GM18519 (cell line): ENCODE results near the gene ROR1.

Experiments used
- ATAC-seq: cut with Tn5 transposase; IDR thresholded peaks from one replicate; pipeline ENCODE4 v1.9.1; 2021; ENCODE audit warnings: mild to moderate bottlenecking, moderate library complexity; ENCODE audit not compliant: unreplicated experiment, low FRiP score

The ROR1 gene

DNA sequence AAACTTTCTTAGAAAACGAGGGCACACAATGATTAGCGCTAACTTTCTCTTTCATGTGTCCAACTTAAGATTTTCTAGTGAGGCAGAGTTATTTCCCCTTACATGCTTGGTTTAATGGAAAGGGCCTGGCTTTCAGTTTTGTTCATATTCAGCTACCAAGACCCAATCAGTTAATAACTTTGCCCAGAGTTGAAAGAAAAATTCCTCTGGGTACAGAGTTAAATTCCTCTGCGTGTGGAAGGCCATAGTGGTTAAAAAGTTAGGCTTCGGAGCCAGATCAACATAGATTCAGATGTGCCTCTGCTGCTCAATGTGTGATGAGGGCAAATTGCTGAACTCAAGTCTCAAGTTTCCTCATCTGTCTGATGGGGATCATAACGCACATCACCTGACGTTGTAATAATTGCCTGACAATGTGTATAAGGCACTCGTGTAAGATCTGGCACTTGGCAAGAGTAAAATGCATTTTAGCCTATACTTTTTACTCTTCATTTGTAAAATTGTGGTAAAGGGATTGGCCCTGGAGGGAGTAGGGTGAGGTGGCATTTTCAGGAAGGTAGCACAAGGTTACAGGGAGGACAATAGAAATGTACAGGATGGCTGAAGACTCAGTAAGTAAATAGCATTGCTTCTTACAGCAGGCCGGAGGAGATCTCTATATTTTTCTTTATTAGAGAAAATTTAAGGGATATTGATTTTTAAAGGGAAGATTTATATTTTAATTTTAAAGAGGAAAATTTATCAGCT is 103.4 kb downstream of the ROR1 start:
- ATAC-seq, result no peak

- no peak for ATAC-seq
Measured at GRCh38 chr1:63877816-63878215, 104.0 kb downstream of the ROR1 start.

DNA sequence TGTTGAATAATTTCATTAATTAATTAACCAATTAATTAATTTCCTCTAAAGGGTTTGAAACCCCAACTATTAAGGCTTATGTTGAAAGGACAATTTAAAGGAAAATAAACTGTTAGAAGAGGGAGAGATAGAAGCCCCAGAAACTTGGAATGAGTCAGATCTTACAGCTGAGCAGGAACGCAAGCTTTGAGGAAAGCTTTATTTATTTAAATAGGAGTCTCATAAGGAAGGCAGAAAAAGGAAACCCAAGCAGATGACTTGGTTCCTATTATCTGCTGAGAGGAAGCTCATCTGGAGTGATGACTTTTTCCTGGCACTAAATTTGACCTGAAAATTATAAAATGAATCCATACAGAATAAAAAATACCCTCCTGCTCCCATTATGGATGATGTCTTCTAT is 105.1 kb downstream of the ROR1 start:
- ATAC-seq, result no peak

DNA sequence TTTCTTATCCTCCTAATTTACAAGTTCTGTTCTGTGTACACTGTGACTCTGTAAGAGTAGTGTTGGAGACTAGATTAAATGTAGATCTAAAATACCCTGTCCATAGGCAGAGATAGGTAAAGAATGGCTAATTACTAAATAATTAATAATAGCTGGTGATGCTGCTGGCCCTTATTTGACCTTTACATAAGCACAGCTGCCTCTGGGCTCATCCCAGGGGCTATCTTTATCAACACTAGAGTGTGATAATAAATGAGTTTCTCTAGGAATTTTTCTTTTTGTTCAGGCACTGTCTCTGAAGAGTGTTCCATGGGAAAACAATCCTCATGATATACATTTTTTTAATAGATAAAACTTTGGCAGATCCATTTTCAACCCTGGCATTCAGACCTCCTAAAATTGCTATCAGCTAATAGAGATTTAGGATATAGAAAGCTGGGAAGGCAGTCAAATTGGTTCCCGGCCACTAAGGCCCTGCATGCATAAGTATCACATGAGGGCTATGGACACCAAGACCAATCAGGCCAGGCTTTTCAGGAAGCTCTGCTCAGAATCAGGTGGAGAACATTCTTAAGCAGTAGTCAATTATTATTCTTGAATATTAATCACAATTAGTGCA is 107.2 kb downstream of the ROR1 start:
- ATAC-seq, result no peak

DNA sequence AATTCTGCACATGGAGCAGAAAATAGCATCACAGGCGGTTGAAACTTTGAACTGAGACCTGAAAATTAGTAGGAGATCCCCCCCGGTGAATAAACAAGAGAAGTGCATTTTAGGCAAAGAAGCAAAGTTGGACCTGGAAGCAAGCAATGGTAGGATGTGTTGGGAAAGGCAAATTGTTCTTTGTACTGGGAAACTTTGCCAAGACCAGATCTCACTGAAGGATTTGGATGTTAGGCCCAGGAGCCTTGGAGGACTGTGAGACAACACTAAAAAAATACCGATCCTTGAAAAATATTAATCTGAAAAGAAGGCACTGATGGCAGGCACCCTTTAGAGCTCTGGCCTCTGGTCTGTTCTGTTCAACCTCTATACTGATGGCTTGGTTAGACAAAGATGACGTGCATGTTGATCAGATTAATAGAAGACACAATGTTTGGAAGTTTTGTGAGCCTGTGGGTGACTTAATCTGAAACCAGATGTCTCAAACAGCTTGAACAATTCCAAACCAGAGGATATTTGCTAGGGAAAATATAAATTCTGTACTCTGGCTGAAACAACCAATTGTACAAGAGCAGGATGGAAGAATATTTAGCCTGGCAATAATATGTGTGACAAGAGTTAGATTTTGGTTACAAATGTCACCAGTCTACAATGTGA is 108.4 kb downstream of the ROR1 start:
- no peak for ATAC-seq

DNA sequence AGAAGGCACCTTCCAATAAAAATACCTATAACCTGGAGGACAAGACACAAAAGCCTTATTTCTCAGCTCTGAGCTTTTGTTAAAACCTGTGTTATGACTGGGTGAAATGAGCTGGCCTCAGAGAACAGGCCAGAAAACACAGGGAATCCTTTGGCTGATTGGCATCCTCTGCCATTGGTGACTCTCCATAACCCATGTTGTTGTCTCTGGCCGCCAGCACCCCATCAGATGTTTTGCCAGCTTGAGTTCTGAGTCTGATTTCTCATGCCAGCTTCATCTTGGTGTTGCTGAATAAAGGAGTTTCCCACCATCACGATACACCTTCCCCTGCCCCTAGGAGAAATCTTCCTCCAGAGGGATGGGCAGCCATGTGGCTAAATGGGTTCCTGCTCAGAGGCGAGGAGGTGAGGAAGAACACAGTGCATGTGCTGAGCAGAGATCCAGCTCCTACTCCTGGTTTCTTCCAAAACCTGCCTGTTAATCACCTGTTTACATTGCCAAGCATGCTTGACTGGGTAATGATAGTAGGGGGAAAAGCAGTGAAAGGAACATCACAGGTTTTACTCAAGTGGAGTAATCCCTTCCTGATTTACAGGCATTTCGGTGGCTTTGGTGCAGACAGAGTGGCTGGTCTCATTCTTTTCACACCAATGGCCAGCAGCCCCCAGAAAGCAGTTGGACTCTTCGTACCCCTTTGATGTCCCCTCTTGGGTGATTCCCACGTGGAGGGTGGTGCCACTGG is 109.8 kb downstream of the ROR1 start:
- ATAC-seq, result no peak

GRCh38 chr1:63884486-63884885 is 110.7 kb downstream of the ROR1 start:
- no peak for ATAC-seq

GRCh38 chr1:63885899-63886298 is 112.1 kb downstream of the ROR1 start:
- no peak for ATAC-seq

GRCh38 chr1:63886340-63886739 is 112.5 kb downstream of the ROR1 start:
- no peak for ATAC-seq

DNA sequence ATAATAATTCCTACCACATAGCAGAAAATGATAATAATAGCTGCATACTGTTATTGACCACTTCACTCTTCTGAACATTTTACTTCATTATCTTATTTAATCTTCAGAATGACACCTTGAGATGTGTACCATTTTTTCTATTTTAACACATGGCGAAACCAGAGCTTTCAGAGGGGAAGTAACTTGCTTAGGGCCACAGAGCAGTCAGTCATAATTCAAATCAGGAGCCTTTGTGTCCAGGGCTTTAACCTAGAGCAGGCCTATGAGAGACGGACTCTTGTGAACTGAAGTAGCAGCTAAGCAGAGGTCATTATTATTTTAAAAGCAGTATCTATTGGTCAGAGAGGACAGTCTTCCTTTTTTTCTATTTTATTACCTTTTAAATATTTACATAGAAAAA is 114.0 kb downstream of the ROR1 start:
- no peak for ATAC-seq

DNA sequence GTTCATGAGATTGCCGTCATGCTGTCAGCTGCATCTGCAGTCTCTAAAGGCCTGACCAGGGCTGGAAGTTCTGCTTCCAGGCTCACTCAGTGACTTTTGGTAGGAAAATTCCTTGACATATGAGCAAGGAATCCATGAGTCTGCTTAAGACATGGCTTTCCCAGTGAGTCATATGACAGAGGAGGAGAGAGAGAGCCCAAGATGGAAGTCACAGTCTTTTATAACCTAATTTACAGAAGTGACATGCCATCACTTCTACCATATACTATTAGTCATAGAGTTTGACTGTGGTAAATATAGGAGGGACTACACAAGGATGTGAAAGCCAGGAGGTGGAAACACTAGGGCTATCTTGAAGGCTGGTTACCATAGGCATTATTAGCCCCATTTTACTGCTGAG is 115.2 kb downstream of the ROR1 start:
- no peak for ATAC-seq

DNA sequence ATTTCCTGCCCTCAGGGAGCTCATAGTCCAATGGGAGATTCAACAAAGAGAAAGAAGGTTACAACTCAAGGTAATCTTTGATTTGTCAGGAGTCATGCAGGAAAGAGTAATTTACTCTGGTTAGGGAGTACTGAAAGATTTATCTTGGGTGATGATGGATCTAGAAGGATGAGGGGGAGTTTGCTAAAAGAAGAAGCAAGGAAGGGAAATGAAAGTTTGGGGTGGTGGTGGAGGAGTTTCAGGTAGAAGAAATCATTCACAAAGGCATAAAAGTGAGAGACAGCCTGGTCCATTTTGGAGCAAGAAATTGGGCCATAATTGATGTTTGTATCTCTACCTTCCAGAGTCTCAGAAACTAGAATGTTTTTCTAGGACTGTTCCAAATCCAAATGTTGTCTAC is 116.7 kb downstream of the ROR1 start:
- no peak for ATAC-seq

GRCh38 chr1:63891060-63891690 is 117.4 kb downstream of the ROR1 start:
- no peak for ATAC-seq

DNA sequence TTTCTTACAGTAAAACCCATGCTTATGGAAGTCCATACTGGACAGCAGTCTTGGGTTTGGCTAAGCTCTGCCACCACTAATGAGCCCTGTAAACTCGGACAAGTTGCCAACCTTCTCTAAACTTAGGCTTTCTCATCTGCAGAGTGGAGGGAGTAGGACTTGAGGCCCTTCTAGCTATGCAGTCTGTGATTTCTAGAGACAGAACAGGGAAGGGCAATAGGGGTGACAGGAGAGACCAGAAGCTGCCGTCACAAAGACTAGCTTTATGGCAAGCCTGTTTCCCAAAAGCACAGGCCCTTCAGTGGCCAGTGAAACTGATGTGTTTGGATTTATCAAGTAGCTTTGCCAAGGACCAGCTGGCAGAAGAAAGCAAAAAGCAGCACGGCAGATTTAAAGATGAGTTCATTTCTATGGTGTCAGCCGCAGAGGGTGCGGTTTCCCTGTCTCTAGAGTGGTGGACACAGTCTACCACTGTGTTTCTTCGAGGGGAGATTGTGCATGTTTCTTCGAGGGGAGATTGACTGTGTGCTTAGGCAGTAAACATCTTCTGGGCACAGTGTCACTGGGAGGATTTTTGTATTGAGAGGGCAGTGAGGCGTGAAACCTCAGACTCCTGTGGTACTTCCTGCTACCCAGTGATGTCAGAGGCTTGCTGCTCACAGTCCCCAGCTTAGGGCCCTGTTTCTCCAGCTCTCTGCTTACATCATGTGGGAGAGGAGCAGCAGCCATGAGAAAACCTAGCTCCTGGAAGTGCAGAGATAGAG is 119.0 kb downstream of the ROR1 start:
- ATAC-seq, result peak; percentile 96

GRCh38 chr1:63893976-63894375 is 120.2 kb downstream of the ROR1 start:
- ATAC-seq, result no peak

DNA sequence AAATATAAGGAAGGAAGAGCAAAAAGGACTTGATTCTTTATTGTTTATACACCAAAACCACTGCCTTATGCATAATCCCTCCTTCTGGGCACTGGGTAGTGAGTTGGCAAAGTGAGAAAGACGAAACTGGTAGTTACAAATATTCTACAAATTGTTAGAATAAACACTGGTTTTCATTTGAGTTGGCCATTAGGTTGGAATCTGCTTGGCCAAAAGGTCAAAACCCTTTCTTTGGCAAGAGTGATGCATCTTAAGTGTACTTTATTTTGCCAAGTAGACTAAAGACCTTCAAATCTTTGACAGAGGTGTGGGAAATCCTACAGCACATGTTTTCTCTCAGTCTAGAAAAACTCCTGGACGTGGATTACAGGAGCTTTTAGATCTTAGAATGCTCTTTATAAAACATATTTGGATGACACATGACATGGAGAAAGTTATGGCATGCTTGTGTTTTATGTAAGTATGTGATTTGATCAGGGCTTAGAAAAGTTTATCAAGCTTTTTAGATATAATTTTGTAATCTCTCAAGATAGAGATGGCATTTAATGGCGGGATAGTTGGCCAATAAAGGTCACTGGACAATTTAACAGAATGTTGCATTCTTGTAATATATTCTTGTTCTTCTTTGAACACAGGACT is 120.9 kb downstream of the ROR1 start:
- no peak for ATAC-seq

DNA sequence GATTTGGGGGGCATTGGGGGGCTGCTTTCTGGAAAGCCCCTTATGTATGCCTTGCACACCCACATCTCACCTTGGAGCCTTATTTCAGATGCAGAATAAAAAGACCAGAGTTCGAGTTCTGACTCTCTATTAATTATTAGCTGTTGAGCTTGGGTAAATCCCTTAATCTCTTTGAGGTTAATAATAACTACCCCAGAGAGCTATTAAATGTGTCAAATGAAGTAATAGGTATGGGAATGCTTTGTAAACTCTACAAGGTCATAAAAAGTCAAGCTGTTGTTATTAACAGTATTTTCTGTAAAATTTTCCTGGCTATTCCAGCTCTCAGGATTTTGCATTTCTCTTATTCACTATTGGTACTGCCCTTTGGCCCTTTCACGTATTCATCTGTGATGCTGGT is 122.9 kb downstream of the ROR1 start:
- no peak for ATAC-seq

DNA sequence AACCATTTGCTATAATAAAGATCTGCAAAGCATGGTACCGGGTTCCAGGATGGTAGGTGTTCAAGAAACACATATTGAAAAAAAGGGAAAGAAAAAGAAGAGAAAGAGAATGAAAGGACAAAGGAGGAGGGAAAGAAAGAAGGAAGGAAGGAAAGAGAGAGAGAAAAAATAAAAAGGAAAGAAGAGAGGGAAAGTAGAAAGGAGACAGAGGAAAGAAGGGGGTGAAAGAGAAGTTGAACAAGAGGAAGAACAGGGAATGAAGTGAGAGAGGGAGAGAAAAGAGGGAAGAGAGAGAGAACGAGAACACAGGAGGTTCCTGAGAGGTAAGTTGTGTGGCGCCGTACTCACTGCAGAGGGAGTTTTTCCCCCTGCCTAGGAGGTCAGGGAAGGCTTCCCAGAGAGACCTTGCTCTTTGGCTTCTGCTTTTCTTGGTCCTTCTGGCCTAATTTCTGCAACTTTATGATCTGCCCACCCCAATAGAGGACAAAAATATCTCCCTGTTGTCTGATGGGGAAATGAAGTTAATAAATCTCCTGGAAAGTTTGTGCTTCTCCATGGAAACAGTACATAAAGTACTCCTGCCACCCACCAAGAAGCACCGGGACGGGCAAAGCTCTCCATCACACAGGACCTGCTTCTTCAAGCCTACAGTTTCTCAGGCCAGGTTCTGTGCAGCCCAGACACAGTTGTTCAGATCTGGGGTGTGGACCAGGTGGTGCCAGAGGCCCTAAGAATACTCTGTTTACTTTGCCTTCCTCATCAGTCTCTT is 124.8 kb downstream of the ROR1 start:
- no peak for ATAC-seq

DNA sequence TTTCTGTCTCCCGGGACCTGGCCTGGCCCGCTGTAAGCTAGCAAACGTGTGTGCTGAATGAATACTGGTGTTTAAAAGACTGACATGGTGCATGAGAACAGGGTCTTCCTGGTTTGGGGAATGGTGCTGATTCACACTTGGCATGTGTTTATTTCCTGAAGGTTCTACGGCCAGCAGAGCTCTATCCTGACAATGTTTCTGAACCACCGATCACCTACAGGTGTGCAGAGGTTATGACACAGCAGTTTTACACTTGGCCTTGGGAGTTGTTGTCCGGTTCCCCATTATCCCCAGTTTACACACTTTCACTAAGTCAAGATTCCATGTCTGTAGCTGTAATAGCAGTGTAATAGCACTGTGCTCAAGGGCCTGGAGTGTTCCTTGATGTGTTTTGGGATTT is 127.3 kb downstream of the ROR1 start:
- ATAC-seq, result no peak
